Colonic mucosa (tissue), 4 donors: ENCODE measurements around the gene ZBTB33. TPM values are rescaled to one million over a fixed set of nuclear protein-coding genes. Genes with fewer than 3 reads are reported as not detected.

ENCODE experiments used
- DNase-seq: peaks from one replicate; pipeline ENCODE4 v3.0.0-alpha.2; 2020
- H3K27ac ChIP-seq: fragments of 200-600 bp; one replicate; pipeline ENCODE4 v1.8.0; 2021
- H3K27me3 ChIP-seq: fragments of 200-600 bp; one replicate; pipeline ENCODE4 v1.8.0; 2021
- H3K36me3 ChIP-seq: fragments of 200-600 bp; one replicate; pipeline ENCODE4 v1.8.0; 2021
- H3K4me1 ChIP-seq: fragments of 200-600 bp; one replicate; pipeline ENCODE4 v1.8.0; 2021; ENCODE audit warnings: mild to moderate bottlenecking
- H3K4me3 ChIP-seq: fragments of 200-600 bp; one replicate; pipeline ENCODE4 v1.8.0; 2021
- H3K9ac ChIP-seq, 2 donors: one replicate each; pipeline ENCODE4 v1.7.0; 2013; ENCODE audit warnings: control low read depth in 2 of 2, low read depth in 2 of 2, low read length in 2 of 2
- H3K9me3 ChIP-seq: fragments of 200-600 bp; one replicate; pipeline ENCODE4 v1.8.0; 2021
- intact Hi-C: fragments of 100-400 bp; cut with DNase I; formaldehyde crosslinking; loops from one replicate; pipeline ENCODE4 v1.14.1; 2022
- total RNA-seq, 2 donors: library from RNA; stranded (reverse); fragmentation: NEBNext Ultra II Directional in 1 of 2; extraction: Animal tissue kit (Norgen Biotek cat#: 25700) in 1 of 2; gene quantifications; one replicate each; pipeline ENCODE4 v1.2.1, GENCODE V29; 2021
- TF ChIP-seq, protein P1 (sequence below): fragments of 200-600 bp; IDR thresholded peaks from one replicate; pipeline ENCODE4 v1.8.0; 2022; ENCODE audit warnings: antibody characterized with exemption, mild to moderate bottlenecking
- donor health status: healthy.
- donor health status: DM: no; HTN: no; CAD: no.
- donor health status: DM: no; HTN: no; CAD: no.

Gene ZBTB33
- total RNA-seq, 2 donors from 2014 or later: 11.3 to 13.6 TPM

DNA sequence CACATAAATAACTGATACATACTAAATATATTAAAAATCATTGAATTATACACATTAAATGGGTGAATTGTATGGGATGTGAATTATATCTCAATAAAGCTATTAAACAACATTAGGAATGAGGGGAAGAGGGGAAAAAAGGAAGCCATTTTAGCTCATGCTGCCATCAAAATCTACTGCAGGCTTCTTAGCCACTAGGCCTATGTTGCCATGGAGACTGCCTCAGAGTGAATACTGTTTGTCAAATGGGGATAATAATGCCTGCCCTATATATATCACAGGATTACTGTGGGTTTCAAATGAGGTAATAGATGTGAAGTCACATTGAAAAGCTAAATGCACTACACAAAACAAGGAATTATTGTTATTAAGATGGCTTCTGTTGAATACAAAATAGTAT, 39.5 kb downstream of the ZBTB33 start:
- H3K9me3 ChIP-seq: no peaks in the 10 kb centered on the region
- no peaks in the 10 kb centered on the region for H3K27me3 ChIP-seq
- H3K4me3 ChIP-seq: no peak overlapping the region
- TF ChIP-seq, protein P1, sequence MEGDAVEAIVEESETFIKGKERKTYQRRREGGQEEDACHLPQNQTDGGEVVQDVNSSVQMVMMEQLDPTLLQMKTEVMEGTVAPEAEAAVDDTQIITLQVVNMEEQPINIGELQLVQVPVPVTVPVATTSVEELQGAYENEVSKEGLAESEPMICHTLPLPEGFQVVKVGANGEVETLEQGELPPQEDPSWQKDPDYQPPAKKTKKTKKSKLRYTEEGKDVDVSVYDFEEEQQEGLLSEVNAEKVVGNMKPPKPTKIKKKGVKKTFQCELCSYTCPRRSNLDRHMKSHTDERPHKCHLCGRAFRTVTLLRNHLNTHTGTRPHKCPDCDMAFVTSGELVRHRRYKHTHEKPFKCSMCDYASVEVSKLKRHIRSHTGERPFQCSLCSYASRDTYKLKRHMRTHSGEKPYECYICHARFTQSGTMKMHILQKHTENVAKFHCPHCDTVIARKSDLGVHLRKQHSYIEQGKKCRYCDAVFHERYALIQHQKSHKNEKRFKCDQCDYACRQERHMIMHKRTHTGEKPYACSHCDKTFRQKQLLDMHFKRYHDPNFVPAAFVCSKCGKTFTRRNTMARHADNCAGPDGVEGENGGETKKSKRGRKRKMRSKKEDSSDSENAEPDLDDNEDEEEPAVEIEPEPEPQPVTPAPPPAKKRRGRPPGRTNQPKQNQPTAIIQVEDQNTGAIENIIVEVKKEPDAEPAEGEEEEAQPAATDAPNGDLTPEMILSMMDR: no peak
- no peaks in the 10 kb centered on the region for H3K4me1 ChIP-seq
- no peak for DNase-seq
- intact Hi-C loops: no loop called here
- H3K9ac ChIP-seq: no peak overlapping the region
- H3K27ac ChIP-seq: no peak overlapping the region
- H3K36me3 ChIP-seq: no peaks in the 10 kb centered on the region

DNA sequence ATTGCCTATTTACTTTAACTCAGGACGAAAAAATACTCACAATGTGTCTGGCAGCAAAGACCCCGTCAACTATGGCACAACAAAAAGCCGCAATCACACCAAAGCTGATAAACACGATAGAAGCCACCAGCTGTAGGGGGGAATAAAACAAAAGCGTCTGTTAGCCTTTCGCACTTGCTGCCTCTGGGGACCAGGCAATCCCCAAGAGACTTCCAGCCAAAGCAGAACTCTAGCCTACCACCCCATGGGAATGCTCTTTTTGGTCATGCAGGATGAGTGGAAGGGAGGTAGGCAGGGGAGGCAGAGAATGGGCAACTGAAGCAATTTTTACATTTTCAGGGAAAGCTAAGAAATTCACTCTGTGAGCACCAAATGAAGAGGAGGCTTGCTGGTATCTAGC, 40.6 kb downstream of the ZBTB33 start:
- Histone ChIP-seq H3K27me3 (no peaks in the 10 kb centered on the region), H3K9me3 (no peaks in the 10 kb centered on the region), H3K36me3 (no peaks in the 10 kb centered on the region), H3K27ac (no peak overlapping the region), H3K4me1 (no peaks in the 10 kb centered on the region), H3K9ac (no peak overlapping the region), H3K4me3 (no peak overlapping the region)
- DNase-seq: no peak
- TF ChIP-seq, protein P1: no peak
- intact Hi-C loops: no loop called here

DNA sequence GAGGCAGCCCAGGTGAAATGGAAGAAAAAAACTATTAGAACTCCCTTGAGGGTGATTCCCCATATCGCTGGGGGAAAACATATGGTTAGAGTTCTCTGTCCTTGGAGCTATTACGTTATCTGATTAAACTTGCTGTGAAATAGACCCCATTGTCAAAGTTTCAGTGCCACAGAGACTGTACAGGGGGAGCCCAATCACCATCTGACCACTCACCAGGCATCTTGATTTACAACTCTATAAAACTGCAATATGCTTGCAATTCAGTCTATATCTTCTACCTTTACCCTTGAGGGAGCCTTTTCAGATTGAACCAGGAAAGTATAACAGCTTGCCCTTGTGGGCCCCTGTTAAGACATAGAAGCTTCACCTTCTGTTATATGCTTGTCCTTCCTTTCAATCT, 42.4 kb downstream of the ZBTB33 start:
- DNase-seq: no peak
- Histone ChIP-seq H3K27me3 (no peaks in the 10 kb centered on the region), H3K9me3 (no peaks in the 10 kb centered on the region), H3K4me1 (no peaks in the 10 kb centered on the region), H3K4me3 (no peak overlapping the region), H3K9ac (no peak overlapping the region), H3K36me3 (no peaks in the 10 kb centered on the region), H3K27ac (no peak overlapping the region)
- intact Hi-C loops: no loop called here
- TF ChIP-seq, protein P1: no peak

DNA sequence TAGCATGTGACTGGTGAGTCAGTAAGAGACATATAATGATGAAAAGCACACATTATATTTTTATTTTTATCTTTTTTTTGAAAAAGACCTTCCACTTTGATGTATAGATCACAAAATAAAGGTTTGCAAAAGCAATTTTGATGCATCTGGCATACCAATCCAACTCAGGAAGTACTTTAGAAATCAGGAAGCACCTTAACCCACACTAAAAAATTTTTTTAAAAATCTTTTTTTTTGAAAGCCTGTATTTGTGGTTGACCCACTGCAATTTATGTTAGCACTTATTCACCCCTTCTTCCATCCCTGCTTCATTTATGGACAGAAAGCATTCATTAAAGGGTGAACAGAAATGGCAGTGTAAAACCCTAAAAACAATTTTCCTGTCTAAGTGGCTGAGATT, 44.0 kb downstream of the ZBTB33 start:
- intact Hi-C loops: no loop called here
- Histone ChIP-seq H3K27me3 (no peaks in the 10 kb centered on the region), H3K4me3 (no peak overlapping the region), H3K4me1 (no peaks in the 10 kb centered on the region), H3K9ac (no peak overlapping the region), H3K36me3 (no peaks in the 10 kb centered on the region), H3K27ac (no peak overlapping the region), H3K9me3 (no peaks in the 10 kb centered on the region)
- DNase-seq: no peak
- TF ChIP-seq, protein P1: no peak

DNA sequence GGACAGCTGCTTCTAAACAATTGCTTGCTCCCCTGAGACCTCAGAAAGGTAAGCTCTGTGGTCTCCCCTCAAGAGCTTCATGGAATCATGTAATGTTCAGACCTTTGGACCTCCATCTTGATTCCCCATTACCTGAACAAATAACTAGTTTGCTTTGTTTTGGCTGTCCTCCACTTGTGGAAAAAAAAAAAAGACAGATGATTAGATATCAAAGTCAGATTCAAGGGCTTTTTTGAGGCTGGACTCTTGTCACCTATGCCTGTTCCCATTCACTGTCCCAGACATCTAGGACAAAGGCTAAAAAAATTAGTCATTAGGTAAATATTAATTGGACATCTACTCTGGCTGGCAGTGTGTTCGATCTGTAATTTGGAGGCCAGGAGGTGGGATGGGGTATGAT, 47.3 kb downstream of the ZBTB33 start:
- no peak for DNase-seq
- Histone ChIP-seq H3K9ac (no peak overlapping the region), H3K9me3 (no peaks in the 10 kb centered on the region), H3K4me1 (no peaks in the 10 kb centered on the region), H3K27me3 (no peaks in the 10 kb centered on the region), H3K36me3 (no peaks in the 10 kb centered on the region), H3K27ac (no peak overlapping the region), H3K4me3 (no peak overlapping the region)
- TF ChIP-seq, protein P1: no peak
- intact Hi-C loops: no loop called here

DNA sequence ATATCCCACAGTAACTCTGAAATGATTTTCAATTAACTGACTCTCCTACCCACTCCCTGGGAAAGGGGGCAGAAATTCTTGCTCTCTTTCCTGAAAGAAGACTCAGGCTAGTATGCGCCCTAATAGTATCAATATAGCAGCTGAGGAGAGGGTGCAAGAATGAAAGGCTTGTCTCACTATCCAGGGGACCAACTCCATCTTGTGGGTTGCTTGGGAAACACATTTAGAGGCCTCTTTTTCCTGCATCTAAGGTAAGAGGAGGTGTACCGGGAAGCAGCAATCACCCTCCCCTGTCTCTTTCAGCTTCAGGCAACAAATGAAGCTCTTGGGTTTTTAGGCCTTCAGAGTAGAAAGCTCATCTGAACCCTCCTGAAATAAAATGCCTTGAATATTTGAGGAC, 49.3 kb downstream of the ZBTB33 start:
- no peak for DNase-seq
- H3K36me3 ChIP-seq: no peaks in the 10 kb centered on the region
- no peaks in the 10 kb centered on the region for H3K9me3 ChIP-seq
- no peaks in the 10 kb centered on the region for H3K27me3 ChIP-seq
- no peak overlapping the region for H3K9ac ChIP-seq
- TF ChIP-seq, protein P1: no peak
- no peaks in the 10 kb centered on the region for H3K4me1 ChIP-seq
- intact Hi-C loops: no loop called here
- H3K27ac ChIP-seq: no peak overlapping the region
- H3K4me3 ChIP-seq: no peak overlapping the region
